GM18867 (cell line): ENCODE results near the gene SGIP1.
"Not testable (repeated sequence)": the region's sequence is repeated elsewhere in the genome, so short reads cannot be mapped to it uniquely, and the experiment has no call there.

Experiments used
- ATAC-seq: cut with Tn5 transposase; IDR thresholded peaks from one replicate; pipeline ENCODE4 v1.9.1; 2021; ENCODE audit warnings: mild to moderate bottlenecking, moderate library complexity; ENCODE audit not compliant: unreplicated experiment

SGIP1 gene

DNA sequence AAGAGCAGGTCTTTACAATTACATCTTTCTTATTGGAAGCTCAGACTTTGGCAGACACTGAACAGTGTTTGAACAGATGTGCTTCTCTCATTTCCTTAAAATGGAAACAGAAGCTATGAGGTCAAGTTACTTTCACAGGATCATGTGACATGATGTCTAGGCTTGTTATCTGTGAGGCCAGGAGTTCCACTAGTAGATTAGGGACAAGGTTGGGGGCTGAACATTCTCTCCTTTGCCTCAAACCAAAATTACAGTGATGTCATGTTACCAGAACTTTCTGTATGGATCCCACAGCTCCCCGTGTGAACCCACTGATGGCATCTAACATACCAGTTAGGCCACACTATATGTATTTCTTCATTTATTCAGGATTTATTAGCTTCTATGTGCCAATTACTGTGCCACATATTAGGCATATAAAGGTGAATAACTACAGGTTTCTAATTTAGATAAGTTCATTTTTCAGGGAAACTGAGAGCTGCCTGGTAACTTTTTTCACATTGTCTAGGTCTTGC lies 224.3 kb downstream of the SGIP1 start:
- ATAC-seq, result peak; percentile 100

DNA sequence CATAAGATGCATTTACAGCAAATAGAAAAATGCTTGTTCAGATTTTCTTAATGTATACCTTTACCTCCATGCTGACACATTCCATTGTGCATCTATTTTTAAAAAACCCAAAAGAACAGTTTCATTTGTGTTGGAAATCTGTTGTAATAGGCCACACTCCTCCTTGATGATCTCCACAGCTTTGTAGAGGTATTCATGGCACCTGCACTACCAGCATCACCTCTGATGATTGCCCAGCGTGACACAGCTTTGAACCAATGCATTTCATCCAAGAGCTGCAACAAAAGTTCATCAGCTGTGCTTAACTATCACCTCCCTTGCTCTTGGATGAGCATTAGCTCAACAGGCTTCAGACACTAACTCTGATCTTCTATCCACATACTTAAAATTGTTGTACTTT lies 226.6 kb downstream of the SGIP1 start:
- ATAC-seq, result no peak

DNA sequence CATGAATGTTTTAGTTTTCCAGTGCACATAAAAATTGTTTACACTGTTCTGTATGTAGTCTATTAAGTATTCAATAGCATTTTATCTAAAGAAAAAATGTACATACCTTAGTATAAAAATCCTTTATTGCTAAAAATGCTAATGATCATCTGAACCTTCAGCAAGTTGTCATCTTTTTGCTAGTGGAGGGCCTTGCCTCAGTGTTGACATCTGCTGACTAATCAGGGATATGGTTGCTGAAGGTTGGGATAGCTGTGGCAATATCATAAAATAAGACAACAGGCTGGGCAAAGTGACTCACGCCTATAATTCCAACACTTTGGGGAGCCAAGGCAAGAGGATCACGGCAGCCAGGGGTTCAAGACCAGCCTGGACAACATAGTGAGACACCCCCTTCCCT lies 227.3 kb downstream of the SGIP1 start:
- ATAC-seq, result no peak

DNA sequence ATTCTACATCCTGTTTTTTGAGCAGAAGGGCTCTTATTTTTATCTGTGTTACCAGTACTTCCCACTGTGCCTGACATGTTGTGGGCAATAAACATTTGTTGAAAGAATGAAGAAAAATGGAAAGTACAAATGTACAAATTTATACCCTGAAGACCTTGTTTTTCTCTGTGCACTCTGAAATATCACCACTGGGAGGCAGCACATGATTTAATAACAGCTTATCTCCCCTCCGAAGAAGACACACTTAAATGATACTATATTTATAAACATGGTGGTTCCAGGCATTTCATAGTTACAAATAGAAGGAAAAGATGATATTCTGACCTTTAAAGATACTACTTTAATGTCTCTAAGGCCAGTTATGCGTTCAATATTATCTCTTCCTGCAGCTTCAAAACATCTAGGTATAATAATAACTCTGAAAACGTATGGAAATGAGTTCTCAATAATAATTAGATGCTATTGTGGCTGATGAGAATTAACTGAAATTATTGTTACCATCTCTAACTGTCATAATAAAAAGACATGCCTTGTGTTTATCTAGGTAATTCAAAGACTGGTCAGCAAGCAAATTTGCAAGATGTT lies 231.1 kb downstream of the SGIP1 start:
- ATAC-seq, result peak; percentile 77

DNA sequence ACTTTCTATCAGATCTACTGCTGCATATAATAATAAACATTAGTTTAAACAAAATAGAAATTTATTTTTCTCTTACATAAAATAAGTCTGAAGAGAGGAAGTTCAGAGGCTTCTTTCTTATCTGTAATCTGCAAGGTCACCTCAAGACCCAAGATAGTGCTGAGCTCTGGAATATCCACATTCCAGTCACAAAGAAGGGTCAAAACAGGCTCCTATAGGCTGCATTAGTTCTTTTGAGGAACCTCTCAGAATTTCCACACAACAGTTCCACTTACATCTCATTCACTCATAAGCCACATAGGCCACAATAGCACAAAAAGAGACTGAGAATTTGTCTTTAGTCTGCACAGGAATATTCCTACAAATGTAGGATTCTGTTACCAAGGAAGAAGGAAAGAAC lies 233.7 kb downstream of the SGIP1 start:
- ATAC-seq, result no peak

DNA sequence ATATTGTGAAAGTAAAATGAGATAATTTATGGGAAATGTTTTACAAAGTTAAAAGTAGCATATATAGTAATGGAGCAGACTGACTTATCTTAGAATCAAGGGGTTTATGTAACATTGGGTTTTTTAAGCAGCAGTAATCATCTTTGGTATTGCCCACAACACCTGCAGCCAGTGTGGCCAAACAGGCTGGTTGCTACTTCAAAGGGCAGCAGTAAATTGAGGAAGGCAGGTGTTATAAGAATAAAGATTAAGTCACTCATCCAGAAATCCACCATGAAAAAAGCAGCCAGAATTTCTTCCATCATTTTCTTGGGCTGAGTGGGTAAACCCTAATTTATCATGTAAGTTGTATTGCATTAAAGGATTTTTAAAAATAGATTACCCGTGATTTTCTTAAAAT lies 235.0 kb downstream of the SGIP1 start:
- ATAC-seq, result no peak

DNA sequence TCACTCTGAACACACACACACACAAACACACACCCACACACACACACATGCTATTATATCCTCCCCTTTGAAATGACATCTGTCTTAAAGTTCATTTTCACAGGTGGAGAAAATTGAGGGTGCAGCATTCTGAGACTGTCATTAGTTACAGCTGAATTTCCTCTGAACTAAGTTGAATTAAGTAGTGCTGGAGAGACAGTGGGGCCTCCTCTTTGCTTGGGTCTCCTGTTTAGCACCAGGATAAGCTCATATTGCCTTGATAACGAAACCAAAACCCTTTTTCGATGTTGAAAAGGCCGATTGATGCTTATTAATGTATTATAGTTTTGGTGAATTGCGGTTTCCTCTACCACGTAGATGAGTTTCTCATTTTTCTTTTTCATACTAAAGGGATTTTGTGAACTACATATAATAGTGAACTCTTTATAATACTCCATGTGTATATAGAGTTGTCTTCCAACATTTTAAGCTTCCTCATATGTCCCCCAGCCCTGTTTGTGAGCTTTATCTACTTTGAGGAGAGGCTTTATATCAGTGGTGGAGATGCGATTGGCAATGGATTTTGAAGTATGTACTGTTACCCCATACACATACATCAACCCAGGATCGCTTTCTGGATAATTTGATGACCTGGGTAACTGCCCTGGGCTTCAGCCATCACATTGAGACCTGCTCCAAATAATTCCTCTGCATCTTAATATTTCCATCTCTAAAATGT lies 235.7 kb downstream of the SGIP1 start:
- ATAC-seq, result no peak

DNA sequence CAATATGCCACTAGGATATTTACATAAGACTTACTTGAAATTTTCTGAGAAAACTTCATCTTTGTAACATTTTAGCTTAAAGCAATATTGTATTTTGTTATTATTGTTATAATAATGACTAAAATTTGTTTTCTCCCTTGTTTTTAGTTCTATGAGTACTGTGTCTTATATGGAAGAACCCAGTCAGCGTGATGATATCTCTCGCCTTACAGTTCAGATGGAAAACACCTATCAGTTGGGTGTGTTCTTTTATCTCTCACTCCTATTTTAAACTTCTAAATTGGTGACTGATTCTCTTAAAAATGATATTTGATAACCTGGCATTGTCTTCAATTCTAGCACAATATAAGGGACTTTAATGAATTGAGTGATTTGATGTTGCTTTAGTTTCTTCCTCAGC lies 236.3 kb downstream of the SGIP1 start:
- ATAC-seq, result no peak

DNA sequence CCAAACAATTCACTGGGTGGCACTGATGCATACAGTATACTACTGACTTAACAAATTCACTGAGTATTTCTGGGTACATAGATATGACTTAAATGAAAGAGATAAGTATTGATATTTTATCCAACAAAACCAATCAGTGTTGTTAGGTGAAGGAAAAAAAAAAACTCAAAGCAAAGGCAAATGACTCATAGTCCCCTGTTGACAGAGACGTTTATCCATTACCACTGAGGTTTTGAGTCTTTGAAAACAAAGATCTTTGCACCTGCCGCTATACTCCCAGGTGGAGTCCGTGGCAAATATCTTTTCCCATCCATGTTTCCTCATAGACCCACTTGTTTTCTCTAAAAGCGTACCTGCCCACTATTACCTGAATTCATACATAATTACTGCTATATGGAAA lies 236.7 kb downstream of the SGIP1 start:
- no peak for ATAC-seq

DNA sequence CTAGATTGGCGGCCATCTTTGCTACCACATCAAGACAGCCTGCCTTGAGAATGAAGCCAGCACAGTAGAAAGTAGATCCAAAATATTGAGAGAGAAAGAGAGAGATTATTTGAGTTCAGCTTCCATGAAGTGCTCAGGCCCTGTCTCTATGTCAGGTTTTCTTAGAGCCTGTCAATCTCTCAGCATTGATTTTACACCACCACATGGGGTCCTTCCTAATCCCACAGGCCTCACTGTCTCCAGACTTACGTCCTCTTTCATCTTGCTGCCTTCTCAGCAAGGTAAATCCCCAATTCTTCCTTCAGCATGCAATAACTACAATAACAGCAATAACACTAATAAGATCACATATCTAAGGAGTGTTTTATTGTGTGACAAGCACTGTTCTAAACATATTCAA lies 239.3 kb downstream of the SGIP1 start:
- no peak for ATAC-seq

DNA sequence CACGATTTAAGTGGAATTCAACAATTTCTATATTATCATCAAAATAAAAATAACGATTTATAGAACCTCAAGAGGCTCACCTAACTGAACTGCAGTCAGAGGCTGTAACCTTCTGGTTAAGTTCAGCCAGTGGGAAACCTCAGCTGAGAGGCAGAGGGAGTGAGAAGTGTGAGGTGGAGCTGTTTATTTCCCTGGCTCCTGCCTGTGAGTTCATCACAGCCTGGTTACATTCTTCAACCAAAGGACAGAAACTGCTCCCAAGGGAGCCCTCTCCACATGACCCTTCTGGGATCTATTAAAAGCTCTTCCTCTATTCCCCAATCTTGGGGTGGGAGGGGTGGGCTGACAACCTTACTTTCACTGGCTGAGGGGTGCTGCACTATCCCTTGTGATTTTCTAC lies 240.5 kb downstream of the SGIP1 start:
- no peak for ATAC-seq

DNA sequence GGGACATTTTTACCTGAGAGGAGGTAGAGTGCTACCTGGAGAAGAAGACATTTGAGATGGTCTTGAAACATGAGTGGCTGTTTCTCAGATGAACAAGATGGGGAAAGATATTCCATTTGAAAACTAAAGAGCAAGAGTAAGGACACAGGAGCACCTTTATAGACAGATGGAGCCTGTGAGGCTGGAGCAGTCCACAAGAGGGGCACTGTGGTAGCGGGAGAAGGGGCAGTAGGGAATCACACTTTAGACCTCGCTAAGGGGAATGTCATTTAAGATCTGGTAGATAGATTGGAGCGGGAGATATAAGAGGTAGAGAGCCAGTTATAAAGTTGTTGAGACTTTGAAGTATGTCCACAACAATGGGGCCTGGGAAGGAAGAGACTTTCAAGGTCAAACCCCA lies 241.7 kb downstream of the SGIP1 start:
- ATAC-seq, result no peak

DNA sequence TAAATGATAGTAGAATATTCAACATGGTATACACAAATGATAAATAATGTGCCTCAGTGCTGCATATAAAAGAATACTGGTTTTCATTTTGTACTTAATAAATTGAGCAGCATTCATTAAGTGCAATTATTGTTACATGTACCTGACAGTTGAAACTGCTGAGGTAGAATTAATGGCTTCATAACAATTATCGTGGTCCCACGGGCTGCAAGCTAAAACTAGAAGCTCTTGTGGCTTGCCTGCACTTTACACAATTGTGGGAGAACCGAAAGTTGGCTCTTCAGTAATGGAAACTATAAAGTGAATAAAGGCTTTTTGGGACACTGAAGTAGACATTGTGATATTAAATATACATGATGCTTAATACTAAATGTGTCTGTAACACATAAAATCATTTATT lies 243.9 kb downstream of the SGIP1 start:
- ATAC-seq, result no peak

DNA sequence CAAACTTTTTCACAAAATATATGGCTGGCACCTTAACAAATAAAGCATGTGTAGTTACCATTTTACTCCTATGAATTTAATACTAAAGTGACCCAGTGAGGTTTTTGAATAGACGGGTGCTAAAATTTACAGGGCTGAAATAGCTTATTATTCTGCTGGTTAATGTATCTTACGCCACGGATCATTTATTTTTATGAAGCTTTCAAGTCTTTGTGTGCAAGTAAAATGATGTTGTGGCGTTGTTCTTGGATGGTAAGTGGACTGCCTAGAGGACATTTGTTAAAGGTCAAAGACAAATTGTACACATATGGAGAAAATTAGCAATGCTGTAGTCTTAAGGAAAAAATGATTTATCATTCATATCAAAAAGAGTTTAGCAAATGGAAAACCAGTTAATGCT lies 244.3 kb downstream of the SGIP1 start:
- ATAC-seq, result no peak

DNA sequence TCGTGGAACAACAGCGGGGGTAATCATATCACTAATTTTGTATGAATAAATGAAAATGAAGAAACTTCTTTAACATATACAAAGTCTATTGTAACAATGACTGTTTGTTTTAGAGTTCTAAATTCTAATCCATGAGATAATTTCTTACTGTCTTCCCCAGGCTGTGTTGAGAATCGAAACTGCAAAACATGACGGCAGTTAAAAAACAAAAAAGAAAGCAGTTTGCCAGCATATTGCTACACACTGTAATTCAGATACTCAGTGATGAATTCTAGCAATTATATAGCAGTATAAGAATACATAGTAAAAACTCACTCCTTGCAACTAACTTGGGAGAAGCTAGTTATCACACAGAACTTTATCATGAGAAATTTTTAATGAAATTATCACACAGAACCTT lies 245.0 kb downstream of the SGIP1 start:
- no peak for ATAC-seq

DNA sequence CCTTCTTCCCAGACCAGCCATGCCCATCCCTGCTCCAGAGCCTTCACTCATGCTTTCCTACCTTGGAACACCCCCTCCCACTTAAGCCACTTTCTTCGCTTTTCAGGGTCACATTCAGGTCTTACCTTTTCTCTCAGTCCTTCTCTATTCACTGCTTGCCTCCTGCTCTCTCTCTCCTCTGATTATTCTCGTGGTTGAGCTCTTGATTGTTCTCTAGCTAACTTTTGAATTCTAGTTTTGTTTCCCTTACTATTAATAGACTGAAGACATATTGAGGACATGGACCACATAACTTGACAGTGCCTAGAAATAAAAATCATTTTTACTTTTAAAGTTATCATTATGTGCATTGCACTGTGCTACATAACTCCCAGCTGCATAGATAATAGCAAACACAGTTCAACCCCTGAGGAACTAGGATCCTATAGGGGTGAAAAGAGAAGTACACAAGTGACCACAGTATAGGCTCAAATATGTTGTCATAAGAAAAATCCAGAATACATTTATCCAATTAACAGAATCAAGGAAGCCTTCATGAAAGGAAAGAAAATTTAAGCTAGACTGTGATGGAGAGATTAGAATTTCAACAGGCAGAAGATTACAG lies 245.6 kb downstream of the SGIP1 start:
- ATAC-seq, result no peak

DNA sequence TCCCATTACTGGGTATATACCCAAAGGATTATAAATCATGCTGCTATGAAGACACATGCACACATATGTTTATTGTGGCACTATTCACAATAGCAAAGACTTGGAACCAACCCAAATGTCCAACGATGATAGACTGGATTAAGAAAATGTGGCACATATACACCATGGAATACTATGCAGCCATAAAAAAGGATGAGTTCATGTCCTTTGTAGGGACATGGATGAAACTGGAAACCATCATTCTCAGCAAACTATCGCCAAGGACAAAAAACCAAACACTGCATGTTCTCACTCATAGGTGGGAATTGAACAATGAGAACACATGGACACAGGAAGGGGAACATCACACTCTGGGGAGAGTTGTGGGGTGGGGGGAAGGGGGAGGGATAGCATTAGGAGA lies 251.8 kb downstream of the SGIP1 start:
- not testable (repeated sequence) for ATAC-seq

DNA sequence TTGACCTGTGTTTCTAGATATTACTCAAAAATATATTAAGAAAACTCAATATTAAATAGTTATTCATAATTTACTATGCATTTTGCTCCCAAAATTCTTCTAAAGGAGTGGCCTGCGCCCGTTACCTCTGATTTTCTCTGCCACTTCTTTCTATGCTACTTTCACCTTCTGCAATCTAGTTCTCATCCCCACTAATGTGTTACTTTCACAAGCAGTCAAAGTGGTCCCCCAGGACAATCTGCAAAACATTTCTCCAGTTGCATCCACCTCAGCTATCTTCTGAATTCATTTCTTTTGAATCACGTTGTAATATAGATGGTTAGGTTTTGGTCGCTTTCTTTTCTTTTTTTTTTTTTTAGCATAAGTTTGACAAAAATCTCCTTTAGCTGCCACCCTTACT lies 253.7 kb downstream of the SGIP1 start:
- peak; percentile 73 for ATAC-seq

DNA sequence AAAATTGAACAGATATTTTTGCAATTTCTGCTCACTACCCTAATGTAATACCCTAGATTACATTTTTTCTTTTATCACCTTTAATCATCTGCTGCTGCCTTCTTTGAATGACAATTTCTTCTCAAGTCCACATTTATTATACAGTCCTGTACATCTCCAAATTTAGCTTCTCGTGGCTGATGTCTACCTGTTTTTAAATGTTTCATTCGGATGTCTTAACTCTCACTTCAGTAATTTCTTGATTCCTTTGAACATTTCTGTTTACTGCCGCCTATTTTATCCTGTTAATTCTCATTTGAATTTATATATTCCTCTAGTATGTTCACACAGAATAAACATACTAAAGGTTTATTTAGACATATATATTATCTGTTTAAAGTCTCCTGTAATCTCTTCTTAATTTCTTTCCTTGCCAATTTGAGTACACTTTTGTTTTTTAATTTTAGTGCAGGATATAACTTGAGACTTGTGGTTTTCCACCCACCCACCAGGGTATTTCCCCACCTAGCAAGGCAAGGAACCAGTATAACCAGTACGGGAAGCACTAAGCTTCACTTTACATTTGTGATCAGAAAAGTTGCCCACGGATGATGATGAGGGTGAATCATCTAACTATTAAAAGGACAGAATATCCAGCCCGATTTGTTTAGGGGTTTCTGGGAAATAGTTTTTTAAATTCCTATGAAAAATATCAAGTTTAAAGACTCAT lies 254.4 kb downstream of the SGIP1 start:
- ATAC-seq, result peak; percentile 82

DNA sequence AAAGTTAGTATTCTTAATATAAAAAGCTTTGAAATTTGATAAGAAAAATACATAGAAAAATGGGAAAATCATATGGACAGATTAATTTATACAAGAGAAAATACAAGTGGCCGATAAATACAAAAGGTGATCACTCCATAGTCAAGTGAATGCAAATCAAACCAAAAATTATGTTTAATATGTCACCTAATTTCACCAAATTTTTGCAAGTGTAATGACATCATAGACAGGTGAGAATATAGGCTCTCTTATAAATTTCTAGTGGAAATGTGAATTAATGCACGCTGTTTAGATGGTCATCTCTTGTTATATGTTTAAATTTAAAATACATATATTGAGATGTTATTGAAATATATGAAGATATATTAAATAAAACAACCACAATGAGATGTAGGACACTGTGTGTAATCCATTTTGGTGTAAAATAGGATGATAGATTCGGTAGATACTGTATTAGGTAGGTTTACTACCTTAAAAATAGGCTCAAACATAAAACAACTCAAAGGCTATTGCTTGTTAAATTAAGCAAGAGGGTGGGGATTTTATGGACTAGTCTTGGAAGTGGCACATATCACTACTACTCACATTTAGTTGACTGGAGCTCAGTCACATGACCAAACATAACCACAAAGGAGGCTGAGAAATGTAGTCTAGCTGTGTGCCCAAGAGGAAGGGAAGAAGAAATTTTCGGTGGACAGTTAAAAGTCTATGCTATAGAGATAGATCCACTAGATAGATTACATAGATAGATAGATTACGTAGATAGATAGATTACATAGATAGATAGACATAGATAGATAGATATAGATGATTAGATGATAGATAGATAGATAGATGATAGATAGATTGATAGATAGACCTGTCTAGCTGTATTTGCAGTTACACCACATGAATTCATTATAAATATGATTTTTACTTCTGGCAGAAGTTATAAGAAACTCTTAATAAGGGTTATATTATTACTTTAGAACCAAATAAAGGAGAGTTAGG lies 258.0 kb downstream of the SGIP1 start:
- no peak for ATAC-seq

DNA sequence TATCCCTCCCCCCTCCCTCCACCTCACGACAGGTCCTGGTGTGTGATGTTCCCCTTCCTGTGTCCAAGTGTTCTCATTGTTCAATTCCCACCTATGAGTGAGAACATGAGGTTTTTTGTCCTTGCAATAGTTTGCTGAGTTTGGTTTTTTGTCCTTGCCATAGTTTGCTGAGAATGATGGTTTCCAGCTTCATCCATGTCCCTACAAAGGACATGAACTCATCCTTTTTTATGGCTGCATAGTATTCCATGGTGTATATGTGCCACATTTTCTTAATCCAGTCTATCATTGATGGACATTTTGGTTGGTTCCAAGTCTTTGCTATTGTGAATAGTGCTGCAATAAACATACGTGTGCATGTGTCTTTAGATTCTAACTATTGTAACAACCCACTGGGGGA lies 261.9 kb downstream of the SGIP1 start:
- ATAC-seq, result not testable (repeated sequence)
